HG03108 (cell line): ENCODE data around the gene TBC1D5.
"Not testable (repeated sequence)": the region's sequence is repeated elsewhere in the genome, so short reads cannot be mapped to it uniquely, and the experiment has no call there.

Experiments
- ATAC-seq: cut with Tn5 transposase; IDR thresholded peaks from one replicate; pipeline ENCODE4 v1.9.1; 2021; ENCODE audit warnings: moderate library complexity; ENCODE audit not compliant: unreplicated experiment

Gene TBC1D5

GRCh38 chr3:17372362-17373210 lies 369.8 kb downstream of the TBC1D5 start:
- ATAC-seq: no peak

GRCh38 chr3:17369973-17370372 lies 372.5 kb downstream of the TBC1D5 start:
- ATAC-seq: no peak

- ATAC-seq: no peak
Measured at GRCh38 chr3:17367171-17367570, 375.3 kb downstream of the TBC1D5 start.

GRCh38 chr3:17360991-17361390 lies 381.4 kb downstream of the TBC1D5 start:
- ATAC-seq: no peak

GRCh38 chr3:17359911-17360310 lies 382.5 kb downstream of the TBC1D5 start:
- ATAC-seq: no peak

- no peak for ATAC-seq
Measured at GRCh38 chr3:17357035-17357710, 385.3 kb downstream of the TBC1D5 start.

- ATAC-seq: no peak
Measured at GRCh38 chr3:17356585-17356984, 385.8 kb downstream of the TBC1D5 start.

- ATAC-seq: no peak
Measured at GRCh38 chr3:17355591-17355990, 386.8 kb downstream of the TBC1D5 start.

- ATAC-seq: no peak
Measured at GRCh38 chr3:17354341-17354740, 388.1 kb downstream of the TBC1D5 start.

GRCh38 chr3:17352620-17353019 lies 389.8 kb downstream of the TBC1D5 start:
- no peak for ATAC-seq

GRCh38 chr3:17351193-17351592 lies 391.2 kb downstream of the TBC1D5 start:
- ATAC-seq: not testable (repeated sequence)

- ATAC-seq: no peak
Measured at GRCh38 chr3:17349093-17349492, 393.3 kb downstream of the TBC1D5 start.

- ATAC-seq: no peak
Measured at GRCh38 chr3:17342119-17342518, 400.3 kb downstream of the TBC1D5 start.

GRCh38 chr3:17340693-17341092 lies 401.7 kb downstream of the TBC1D5 start:
- no peak for ATAC-seq

GRCh38 chr3:17340261-17340660 lies 402.2 kb downstream of the TBC1D5 start:
- ATAC-seq: no peak

- ATAC-seq: no peak
Measured at GRCh38 chr3:17339132-17339575, 403.3 kb downstream of the TBC1D5 start.

- no peak for ATAC-seq
Measured at GRCh38 chr3:17336291-17336690, 406.1 kb downstream of the TBC1D5 start.

GRCh38 chr3:17333893-17334292 lies 408.5 kb downstream of the TBC1D5 start:
- ATAC-seq: no peak

GRCh38 chr3:17333446-17333845 lies 409.0 kb downstream of the TBC1D5 start:
- no peak for ATAC-seq

GRCh38 chr3:17330660-17331059 lies 411.8 kb downstream of the TBC1D5 start:
- no peak for ATAC-seq

GRCh38 chr3:17329927-17330326 lies 412.5 kb downstream of the TBC1D5 start:
- ATAC-seq: no peak

- no peak for ATAC-seq
Measured at GRCh38 chr3:17322106-17322793, 420.2 kb downstream of the TBC1D5 start.
